ENCODE data around the gene RELN.

DNA sequence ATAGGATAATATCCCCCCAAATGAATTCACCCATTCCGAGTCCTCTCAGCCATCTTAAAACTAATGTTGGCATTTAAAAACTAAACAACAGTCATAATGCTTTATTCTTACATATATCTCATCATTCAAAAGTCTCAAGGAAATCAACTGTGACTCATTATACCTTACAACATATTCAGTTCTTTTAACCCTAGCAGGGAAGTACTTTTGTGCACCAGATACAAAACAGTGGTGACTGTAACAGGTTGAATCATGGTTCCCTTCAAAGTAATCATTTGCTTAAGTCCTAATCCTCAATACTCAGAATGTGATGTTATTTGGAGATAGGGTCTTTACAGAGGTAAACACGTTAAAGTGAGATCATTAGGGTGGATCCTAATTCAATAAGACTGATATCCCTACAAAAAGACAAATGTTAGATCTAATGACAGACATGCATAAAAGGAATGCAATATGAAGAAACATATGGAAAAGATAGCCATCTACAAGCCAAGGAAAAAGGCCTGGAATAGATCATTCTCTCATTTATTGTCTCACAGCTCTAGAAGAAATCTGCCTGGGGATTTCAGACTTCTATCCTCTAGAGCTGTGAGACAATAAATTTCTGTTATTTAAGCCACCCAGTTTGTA is 42.3 kb downstream of the RELN start:
- TF ChIP-seq EZH2 (IDR thresholded peaks at IDR 0.05; ENCODE audit: low read length) (no peak), CTCF (optimal IDR thresholded peaks at IDR 0.05 in 1 of 3, IDR thresholded peaks at IDR 0.05 in 1 of 3, conservative IDR thresholded peaks at IDR 0.05 in 1 of 3; ENCODE audit: extremely low read depth in 1 of 3, insufficient read depth in 2 of 3, low read length in 3 of 3) (no peak)

Data from keratinocyte (primary cell).